ENCODE results near the gene USP49.

DNA sequence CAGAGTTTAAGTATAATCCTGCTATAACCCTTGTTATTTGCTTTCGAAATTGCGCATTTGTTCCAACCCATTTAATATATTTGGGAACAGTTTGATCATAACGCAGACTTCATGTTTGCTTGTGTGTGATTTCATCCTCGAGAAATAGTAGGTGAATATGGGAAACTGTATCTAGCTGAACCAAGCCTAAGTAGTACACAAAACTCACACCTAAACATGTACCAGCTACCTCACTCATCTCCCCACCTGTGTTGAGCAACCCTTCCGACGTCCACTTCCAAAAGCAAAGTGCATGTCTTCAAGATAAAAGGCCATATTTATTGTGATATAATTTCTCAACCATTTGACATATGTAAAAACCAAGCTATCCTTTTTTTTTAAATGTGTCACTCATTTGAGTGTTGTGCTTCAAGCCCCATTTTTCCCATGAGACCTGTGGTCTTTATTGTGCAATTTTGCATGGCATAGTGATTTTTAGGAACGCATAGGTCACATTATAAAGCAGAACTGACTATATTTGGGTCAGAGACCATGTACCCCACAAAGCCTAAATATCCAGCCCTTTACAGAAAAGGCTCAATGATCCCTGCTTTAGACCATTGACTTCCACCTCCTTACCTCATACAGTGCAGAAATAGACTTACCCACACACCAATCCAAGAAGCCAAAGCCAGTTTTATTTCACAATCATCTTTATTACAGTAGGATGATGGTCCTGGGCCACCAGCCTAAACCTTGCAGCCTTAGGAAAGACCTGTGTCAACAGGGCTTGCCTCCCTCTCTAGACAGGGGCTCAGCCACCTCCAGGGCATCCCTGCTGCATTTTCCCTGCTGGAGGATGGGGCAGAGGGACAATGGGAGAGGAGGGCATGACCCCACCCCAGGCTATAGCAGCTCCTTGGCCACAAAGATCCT is 39.4 kb upstream of the USP49 start:
- TF ChIP-seq CTCF (IDR thresholded peaks at IDR 0.05; ENCODE audit: borderline replicate concordance, extremely low read depth, low read length, poor library complexity, severe bottlenecking) (no peak), EZH2 (IDR thresholded peaks at IDR 0.05; ENCODE audit: borderline replicate concordance, low read depth, low read length, severe bottlenecking) (no peak)

All from DND-41 (cell line).